Measurements from ENCODE around the gene BNC2.

- TF ChIP-seq POLR2AphosphoS5 (IDR thresholded peaks at IDR 0.05; ENCODE audit: borderline replicate concordance, low read depth, low read length): no peak
- TF ChIP-seq EZH2 (IDR thresholded peaks at IDR 0.05): no peak
- no peak for TF ChIP-seq FOXP2 (optimal IDR thresholded peaks at IDR 0.05; ENCODE audit: control extremely low read depth, extremely low read length, insufficient read depth)
Measured at GRCh38 chr9:16732546-16732945, 137.9 kb downstream of the BNC2 start.
